GM13976 (cell line): Measurements from ENCODE around the gene PRELID2.

Source experiments
- DNase-seq: peaks from one replicate; pipeline ENCODE4 v3.0.0; 2012; ENCODE audit warnings: low spot score
- CTCF ChIP-seq: IDR thresholded peaks from 2 replicates; pipeline ENCODE4 v1.5.1; 2012; ENCODE audit warnings: borderline replicate concordance, mild to moderate bottlenecking; ENCODE audit not compliant: insufficient read depth; ENCODE audit errors: extremely low read depth, missing control alignments, control extremely low read depth
- in situ Hi-C: fragments of 300-500 bp; cut with MboI; formaldehyde crosslinking; loops from one replicate; pipeline ENCODE4 v1.12.0; 2022; ENCODE audit warnings: low sequenced_read_pairs, mixed read lengths, inconsistent platforms; ENCODE audit not compliant: unreplicated experiment

Gene PRELID2

GRCh38 chr5:145863003-145863402 is 27.9 kb upstream of the PRELID2 start:
- in situ Hi-C loops, result no loop called here
- no peak for TF ChIP-seq CTCF

GRCh38 chr5:145859897-145860296 is 24.8 kb upstream of the PRELID2 start:
- no peak for DNase-seq
- no peak for TF ChIP-seq CTCF
- in situ Hi-C loops, result no loop called here

More at GRCh38 chr5:145863003-145863402, 27.9 kb upstream of the PRELID2 start:
- no peak for DNase-seq

GRCh38 chr5:145859453-145859852 is 24.3 kb upstream of the PRELID2 start:
- in situ Hi-C loops, result no loop called here

GRCh38 chr5:145858959-145859358 is 23.8 kb upstream of the PRELID2 start:
- TF ChIP-seq CTCF, result no peak
- in situ Hi-C loops, result no loop called here
- no peak for DNase-seq

More at GRCh38 chr5:145859453-145859852, 24.3 kb upstream of the PRELID2 start:
- no peak for TF ChIP-seq CTCF
- DNase-seq, result no peak

- in situ Hi-C loops, result no loop called here
Measured at GRCh38 chr5:145856285-145856818, 21.2 kb upstream of the PRELID2 start.

GRCh38 chr5:145855763-145856267 is 20.7 kb upstream of the PRELID2 start:
- no peak for DNase-seq
- TF ChIP-seq CTCF, result no peak
- in situ Hi-C loops, result no loop called here

More at GRCh38 chr5:145856285-145856818, 21.2 kb upstream of the PRELID2 start:
- TF ChIP-seq CTCF, result no peak
- DNase-seq, result peak; percentile 10
